Central memory CD4-positive, alpha-beta T cell (primary cell): ENCODE measurements around the gene SCN9A.
"Not testable (repeated sequence)": the region's sequence is repeated elsewhere in the genome, so short reads cannot be mapped to it uniquely, and the experiment has no call there.

ENCODE experiments used
- DNase-seq: peaks from one replicate; pipeline ENCODE4 v3.0.0; 2022
- total RNA-seq, 3 experiments: gene quantifications; one replicate each; lab custom pipeline; 2026; lab: John Stamatoyannopoulos, UW

SCN9A gene
- total RNA-seq = 0 reads per million in 3 experiments

- no peak for DNase-seq
These were observed at the start of gene SCN9A for GRCh38 chr2:166375736-166376487. Gene SCN9A (minus strand): TSS chr2:166375944. CDS start chr2:166311756, 64,188 bp downstream.

- DNase-seq = no peak
These were observed 49.1 kb upstream of the SCN9A start for GRCh38 chr2:166424841-166425240.

GRCh38 chr2:166419616-166419934 is 43.8 kb upstream of the SCN9A start:
- DNase-seq = no peak

DNA sequence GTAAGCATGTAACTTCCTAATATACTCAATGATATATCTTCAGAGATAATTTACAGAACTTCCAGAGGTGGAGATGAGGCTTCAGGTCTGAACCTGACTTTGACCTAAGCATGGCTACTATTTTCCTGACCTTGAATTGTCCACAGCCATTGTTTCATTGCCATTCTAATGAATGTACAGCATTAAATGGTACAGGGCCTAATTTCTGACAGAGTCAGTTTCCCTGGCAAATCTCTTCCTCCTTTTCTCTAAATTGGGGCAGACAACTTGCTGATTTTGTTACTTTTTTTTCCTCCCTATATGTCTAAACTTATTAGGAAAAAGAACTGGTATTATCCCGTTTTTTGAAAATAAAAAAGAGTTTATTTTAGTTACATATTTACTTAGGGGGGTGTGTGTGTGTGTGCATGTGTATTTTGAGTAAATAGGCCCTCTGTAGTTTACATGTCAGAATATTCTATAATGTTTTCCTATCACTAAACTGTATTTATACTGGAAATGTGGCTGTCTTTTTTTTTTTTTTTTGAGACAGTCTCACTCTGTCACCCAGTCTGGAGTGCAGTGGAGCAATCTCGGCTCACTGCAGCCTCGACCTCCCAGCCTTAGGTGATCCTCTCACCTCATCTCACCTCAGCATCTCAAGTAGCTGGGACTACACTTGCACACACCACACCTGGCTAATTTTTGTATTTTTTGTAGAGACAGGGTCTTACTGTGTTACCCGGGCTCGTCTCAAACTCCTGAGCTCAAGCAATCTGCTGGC is 43.3 kb upstream of the SCN9A start:
- no peak for DNase-seq

- DNase-seq = no peak
These were observed 41.9 kb upstream of the SCN9A start for GRCh38 chr2:166417669-166418068.

DNA sequence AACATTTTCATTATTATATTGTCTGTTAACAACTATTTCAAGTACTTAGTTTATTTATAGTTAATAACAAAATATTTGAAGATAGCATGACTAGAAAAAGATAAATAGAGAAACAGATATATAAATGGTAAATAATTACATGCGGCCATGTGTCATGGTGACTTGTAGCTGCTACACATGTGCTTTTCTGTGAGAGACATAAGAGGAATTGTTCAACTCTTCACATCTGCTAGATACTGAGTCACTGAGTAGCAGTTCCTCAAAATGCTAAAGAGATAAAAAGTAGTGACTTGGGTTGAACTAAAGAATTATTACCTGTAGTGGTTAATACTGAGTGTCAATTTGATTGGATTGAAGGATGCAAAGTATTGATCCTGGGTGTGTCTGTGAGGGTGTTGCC is 37.5 kb upstream of the SCN9A start:
- no peak for DNase-seq

DNA sequence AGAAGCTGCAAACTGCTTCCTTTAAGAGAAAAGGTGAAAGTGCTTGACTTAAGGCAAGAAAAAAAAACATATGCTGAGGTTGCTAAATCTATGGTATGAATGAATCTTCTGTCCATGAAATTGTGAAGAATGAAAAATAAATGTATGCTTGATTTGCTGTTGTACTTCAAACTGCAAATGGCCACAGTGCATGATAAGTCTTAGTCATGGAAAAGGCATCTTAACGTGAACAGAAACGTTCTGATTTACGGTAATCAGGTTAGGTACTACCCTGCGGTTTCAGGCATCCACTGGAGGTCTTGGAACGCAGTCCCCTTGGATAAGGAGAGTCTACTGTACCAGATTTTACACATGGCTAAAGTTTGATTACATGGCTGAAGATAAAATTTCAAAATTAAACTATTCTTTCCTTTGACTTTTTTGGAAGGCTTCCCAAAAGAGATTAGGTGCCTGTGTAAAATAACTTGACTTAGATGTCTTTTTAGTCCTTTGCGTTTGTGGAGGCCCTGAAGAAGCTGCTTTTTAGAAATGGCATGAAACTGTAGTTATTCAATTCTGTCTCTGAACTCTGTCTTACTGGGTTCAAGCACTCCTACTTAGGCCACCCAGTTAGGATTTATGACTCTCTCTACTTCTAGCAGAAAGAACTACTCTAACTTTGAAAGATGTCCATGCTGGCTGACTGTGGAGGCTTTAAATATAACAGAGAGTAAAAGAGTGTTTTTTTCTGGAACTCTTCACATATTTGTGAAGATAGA is 35.9 kb upstream of the SCN9A start:
- no peak for DNase-seq

DNA sequence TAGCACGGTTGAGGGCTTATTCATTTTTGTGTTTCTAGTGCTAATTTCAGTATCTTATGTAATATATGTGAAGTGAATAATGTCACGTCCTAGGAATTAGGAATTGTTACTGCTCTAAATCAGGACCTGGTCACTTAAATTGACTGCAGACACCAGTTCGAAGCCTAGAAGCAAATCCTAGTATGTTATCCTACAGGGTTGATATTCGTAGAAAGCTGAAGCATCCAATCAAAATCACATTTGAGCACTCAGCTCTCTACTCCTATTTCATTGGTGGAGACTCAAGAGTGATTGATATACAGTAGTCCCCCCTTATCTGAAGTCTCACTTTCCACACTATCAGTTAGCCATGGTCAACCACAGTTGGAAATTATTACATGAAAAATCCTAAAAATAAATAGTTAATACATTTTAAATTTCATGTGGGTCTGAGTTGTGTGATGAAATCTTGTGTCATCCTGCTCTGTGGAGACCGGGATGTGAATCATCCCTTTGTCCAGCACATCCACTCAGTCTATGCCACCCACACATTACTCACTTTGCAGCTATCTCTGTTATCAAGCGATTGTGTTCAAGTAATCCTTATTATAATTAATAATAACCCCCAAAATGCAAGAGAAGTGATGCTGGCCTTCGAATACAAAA is 35.2 kb upstream of the SCN9A start:
- no peak for DNase-seq

- DNase-seq = not testable (repeated sequence)
These were observed 32.0 kb upstream of the SCN9A start for GRCh38 chr2:166407746-166408145.

DNA sequence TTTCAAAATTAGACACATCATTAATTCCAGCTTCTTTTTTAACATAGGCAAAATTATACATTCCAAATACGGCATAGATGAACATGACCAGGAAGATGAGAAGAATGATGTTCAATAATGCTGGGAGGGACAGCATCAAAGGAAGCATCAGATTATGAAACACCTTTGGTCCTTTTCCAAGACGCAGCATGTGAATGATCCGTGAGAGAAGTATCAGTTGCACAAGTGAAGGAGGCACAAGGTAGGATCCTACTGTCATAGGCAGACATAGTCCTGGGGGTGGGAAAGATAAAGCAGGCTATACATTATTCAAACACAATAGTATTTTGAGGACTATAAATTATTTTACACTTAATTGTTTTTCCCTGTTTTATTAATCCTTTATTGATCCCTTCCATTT is 30.6 kb upstream of the SCN9A start:
- DNase-seq = no peak

DNA sequence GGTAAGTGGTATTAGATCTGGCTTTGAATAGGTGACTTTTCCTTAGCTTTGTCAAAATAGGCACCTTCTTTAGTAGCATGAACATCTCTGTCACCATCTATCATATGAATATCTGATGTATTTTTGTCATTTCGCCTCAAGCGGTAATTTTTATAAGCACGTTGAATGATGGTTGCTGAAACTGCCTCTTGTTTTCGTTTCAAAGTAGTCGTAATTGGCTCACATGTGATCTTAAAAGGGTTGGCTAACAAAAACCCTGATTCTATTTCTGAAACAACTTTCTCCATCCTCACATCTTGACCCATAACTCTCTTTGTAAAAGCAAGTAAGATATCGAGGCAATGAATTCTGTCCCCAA is 29.8 kb upstream of the SCN9A start:
- DNase-seq = no peak

GRCh38 chr2:166404831-166405568 is 29.3 kb upstream of the SCN9A start:
- DNase-seq = no peak

DNA sequence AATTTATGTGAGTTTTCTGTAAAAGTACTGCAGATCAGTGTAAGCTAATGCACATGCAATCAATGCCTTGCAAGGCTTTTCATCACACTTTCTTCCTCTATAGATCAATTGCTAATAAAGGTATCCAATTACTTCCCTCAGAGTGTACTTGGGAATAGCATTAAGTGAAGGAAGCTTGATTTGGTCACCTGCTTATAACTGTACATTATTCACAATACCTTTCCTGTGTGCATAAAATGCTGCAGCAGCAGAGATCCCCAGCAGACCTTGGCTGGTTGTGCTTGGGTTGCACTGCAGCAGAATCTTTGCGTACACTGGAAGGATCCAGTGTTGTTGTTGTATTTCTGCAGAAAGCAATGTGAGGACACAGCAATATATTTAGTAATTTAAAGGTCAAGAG is 18.5 kb upstream of the SCN9A start:
- DNase-seq = no peak

DNA sequence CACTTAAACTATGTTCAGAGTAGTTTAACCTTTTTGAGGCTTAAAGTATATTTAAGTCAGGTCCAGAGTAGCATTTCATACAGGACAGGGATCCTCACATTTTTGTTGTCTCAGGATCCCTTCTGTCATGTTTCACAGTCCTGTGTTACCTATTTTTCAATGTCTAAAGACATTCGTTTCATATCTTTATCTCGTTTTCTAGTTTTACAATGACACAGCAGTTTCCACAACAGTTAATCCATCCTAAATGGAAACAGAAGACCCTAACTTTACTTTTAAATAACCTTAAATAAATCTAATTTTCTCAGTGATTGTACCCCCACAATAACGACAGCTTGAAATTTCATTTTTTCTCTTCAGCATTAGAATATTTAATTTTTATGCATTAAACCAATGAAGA is 17.3 kb upstream of the SCN9A start:
- no peak for DNase-seq

DNA sequence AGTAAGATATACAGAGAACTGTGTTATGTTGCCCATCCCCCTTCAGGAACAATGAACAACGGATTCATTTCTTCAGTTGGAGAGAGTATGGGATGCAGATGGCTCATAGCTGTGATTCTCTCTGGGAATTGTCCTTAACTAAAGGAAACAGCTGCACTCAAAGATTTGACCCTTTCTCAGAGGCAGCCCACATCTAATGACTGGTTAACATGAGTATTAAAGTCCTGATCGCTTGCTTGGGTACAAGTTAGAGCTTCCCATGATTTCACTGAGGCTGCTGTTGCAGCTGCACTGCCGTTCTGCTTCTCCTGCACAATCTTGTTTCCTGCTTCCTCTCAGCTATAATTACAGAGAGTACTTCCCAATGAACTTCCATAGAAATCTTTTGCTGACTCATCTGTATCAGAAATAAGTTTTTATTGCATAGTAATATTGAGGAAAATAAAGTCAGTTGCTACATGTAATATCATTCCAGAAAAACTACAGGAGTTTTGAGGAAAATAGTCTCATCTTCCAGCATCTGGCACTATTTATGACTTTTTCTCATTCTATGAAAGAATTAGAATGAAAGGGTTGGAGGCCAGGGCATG is 12.8 kb upstream of the SCN9A start:
- no peak for DNase-seq

DNA sequence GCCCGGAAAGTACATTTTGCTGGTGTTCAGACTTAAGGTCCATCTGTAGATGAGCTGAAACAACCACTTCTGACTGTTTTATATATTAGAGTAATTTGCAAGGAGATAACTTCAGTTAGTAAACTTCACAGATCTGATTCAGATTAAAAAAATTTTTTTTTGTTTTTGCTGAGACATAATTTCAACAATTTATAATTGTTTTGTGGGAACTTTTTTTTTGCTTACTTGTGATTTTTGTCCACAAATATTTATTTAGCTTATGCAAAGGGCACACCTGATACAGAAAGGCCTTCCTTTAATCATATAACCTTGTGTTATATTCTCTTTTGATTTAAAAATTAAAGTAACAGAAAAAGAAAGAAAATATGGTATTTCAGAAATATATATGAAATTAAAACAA is 9.6 kb upstream of the SCN9A start:
- no peak for DNase-seq

GRCh38 chr2:166384774-166385173 is 9.0 kb upstream of the SCN9A start:
- DNase-seq = no peak

- DNase-seq = no peak
These were observed 6.7 kb upstream of the SCN9A start for GRCh38 chr2:166382448-166382847.

GRCh38 chr2:166380615-166381014 is 4.9 kb upstream of the SCN9A start:
- DNase-seq = no peak

- DNase-seq = no peak
These were observed 1.1 kb upstream of the SCN9A start for GRCh38 chr2:166376873-166377272.

DNA sequence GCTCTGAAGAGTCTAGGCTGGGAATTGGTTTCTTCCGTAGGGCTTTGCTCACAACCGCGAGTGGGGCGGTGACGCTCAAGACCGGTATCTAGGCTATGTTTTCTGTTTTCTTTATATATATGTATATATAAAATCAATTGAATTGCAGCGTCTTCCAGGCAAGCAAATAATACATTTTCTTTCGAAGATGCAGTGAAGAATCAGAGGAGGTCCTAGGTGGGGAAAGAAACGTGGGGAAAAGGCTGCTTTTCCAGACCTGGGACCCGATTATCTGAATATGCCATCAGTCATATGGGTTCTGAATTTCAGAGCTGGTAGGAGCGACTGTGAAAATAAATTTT is 714 bp upstream of the SCN9A start:
- DNase-seq = no peak

DNA sequence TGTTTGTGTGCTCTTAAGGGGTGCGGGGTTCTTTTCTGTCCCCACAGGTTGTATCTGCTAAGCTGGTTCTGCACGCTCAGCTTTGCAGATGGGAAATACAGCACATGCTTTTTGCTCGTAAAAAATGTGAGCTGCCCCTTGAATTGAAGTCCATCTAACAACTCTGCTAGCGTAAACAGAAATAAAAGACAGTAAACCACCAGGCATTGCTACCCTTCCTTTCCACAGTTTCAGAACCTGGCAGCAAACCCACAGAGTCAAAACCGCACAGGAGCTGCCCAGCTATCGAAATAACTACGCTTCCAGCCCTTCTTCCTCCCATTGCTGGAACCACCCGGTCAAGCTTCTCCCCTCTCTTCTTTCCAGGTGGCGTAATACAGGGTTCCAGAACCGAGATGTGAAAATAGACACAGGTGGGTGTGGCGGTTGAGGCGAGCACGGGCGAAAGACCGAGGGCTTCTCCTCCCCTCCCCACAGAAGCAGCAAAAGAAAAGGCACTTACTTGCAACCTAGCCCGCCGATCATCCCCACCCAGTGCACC is 479 bp downstream of the SCN9A start:
- DNase-seq = no peak
